IMR-90 (cell line): ENCODE measurements around the gene RIC3. TPM values are rescaled to one million over a fixed set of nuclear protein-coding genes. Genes with fewer than 3 reads are reported as not detected.

Source experiments
- ATAC-seq: fragments of 200-7000 bp; cut with Tn5 transposase; 2 replicates; pipeline ENCODE4 v1.9.1; 2020; ENCODE audit warnings: low read depth, mild to moderate bottlenecking, moderate library complexity
- BruUV-seq: library from RNA; stranded (reverse); fragments of 400-500 nt; replicated peaks from 2 replicates; lab custom pipeline; 2021; lab: Mats Ljungman, UMichigan
- CTCF ChIA-PET: fragments of 300-600 bp; formaldehyde crosslinking; extraction: SDS; loops from one replicate; lab custom pipeline; 2021; ENCODE audit warnings: antibody characterized with exemption; lab: Yijun Ruan, JAX
- POLR2A ChIA-PET: fragments of 300-600 bp; sonication (Branson Sonifier 250); formaldehyde crosslinking; loops from one replicate; lab custom pipeline; 2022; ENCODE audit warnings: antibody characterized with exemption; ENCODE audit not compliant: unreplicated experiment; lab: Charles Lee
- DNase-seq: peaks from one replicate; pipeline ENCODE4 v3.0.0; 2013
- H2AFZ ChIP-seq: replicated peaks from 2 replicates; pipeline ENCODE3; 2013; ENCODE audit warnings: low read length, mild to moderate bottlenecking; ENCODE audit not compliant: poor library complexity
- H2AK5ac ChIP-seq: 2 replicates; pipeline ENCODE4 v1.6.1; 2013; ENCODE audit warnings: low read depth, low read length, inconsistent platforms
- H2AK9ac ChIP-seq: replicated peaks from 2 replicates; pipeline ENCODE3; 2013; ENCODE audit warnings: mild to moderate bottlenecking, low read depth, low read length, moderate library complexity; ENCODE audit not compliant: poor library complexity
- H2BK120ac ChIP-seq: 2 replicates; pipeline ENCODE4 v1.6.1; 2013; ENCODE audit warnings: low read depth, low read length, inconsistent platforms
- H2BK15ac ChIP-seq: 3 replicates; pipeline ENCODE4 v1.6.1; 2013; ENCODE audit warnings: low read depth, low read length, inconsistent platforms
- H2BK20ac ChIP-seq: 2 replicates; pipeline ENCODE4 v1.6.1; 2013; ENCODE audit warnings: low read depth, mild to moderate bottlenecking, inconsistent platforms, low read length, moderate library complexity
- H2BK5ac ChIP-seq: 2 replicates; pipeline ENCODE4 v1.6.1; 2013; ENCODE audit warnings: mild to moderate bottlenecking, low read depth, low read length, inconsistent platforms; ENCODE audit not compliant: poor library complexity, severe bottlenecking
- H3K14ac ChIP-seq: replicated peaks from 2 replicates; pipeline ENCODE4 v1.6.1; 2013; ENCODE audit warnings: low read depth, low read length, inconsistent platforms
- H3K18ac ChIP-seq: 2 replicates; pipeline ENCODE4 v1.6.1; 2013; ENCODE audit warnings: low read depth, low read length, control low read depth
- H3K23ac ChIP-seq: 2 replicates; pipeline ENCODE4 v1.6.1; 2013; ENCODE audit warnings: low read depth, low read length, inconsistent platforms
- H3K27ac ChIP-seq: 2 replicates; pipeline ENCODE4 v1.5.1; 2013; ENCODE audit warnings: mild to moderate bottlenecking, control low read depth, low read length; ENCODE audit not compliant: insufficient read depth
- H3K27me3 ChIP-seq: 2 replicates; pipeline ENCODE4 v1.6.1; 2013; ENCODE audit warnings: low read length; ENCODE audit not compliant: control insufficient read depth, insufficient read depth
- H3K36me3 ChIP-seq: 2 replicates; pipeline ENCODE4 v1.6.1; 2013; ENCODE audit warnings: low read length, mixed read lengths; ENCODE audit not compliant: control insufficient read depth, insufficient read depth
- H3K4ac ChIP-seq: 2 replicates; pipeline ENCODE4 v1.6.1; 2013; ENCODE audit warnings: low read depth, low read length, inconsistent platforms
- H3K4me1 ChIP-seq: 2 replicates; pipeline ENCODE4 v1.6.1; 2013; ENCODE audit warnings: low read length, mixed read lengths; ENCODE audit not compliant: control insufficient read depth, insufficient read depth
- H3K4me2 ChIP-seq: 2 replicates; pipeline ENCODE4 v1.6.1; 2013; ENCODE audit warnings: low read depth, mild to moderate bottlenecking, control low read depth, low read length, moderate library complexity
- H3K4me3 ChIP-seq: 2 replicates; pipeline ENCODE4 v1.5.1; 2013; ENCODE audit warnings: low read depth, mild to moderate bottlenecking, control low read depth, low read length, moderate library complexity; ENCODE audit not compliant: insufficient read depth
- H3K56ac ChIP-seq: 2 replicates; pipeline ENCODE4 v1.6.1; 2013; ENCODE audit warnings: low read length, inconsistent platforms; ENCODE audit not compliant: insufficient read depth; ENCODE audit errors: extremely low read depth
- H3K79me1 ChIP-seq, 2 experiments: 2 replicates each; pipeline ENCODE4 v1.6.1; 2013; ENCODE audit warnings: low read length in 2 of 2, inconsistent platforms in 1 of 2, low read depth in 1 of 2
- H3K9ac ChIP-seq: 2 replicates; pipeline ENCODE4 v1.6.1; 2013; ENCODE audit warnings: low read depth, low read length, control low read depth
- H3K9me1 ChIP-seq: 2 replicates; pipeline ENCODE4 v1.6.1; 2013; ENCODE audit warnings: low read length, inconsistent platforms; ENCODE audit not compliant: insufficient read depth
- H3K9me3 ChIP-seq: 2 replicates; pipeline ENCODE4 v1.6.1; 2013; ENCODE audit warnings: low read length; ENCODE audit not compliant: control insufficient read depth, insufficient read depth
- H4K20me1 ChIP-seq: 2 replicates; pipeline ENCODE4 v1.6.1; 2013; ENCODE audit warnings: low read length, inconsistent platforms; ENCODE audit not compliant: insufficient read depth
- H4K5ac ChIP-seq: 2 replicates; pipeline ENCODE4 v1.6.1; 2013; ENCODE audit warnings: mild to moderate bottlenecking, low read depth, low read length, control low read depth
- H4K8ac ChIP-seq, 2 experiments: 2 replicates each; pipeline ENCODE4 v1.6.1; 2013; ENCODE audit warnings: low read depth in 2 of 2, low read length in 2 of 2, control low read depth in 1 of 2, inconsistent platforms in 1 of 2
- H4K91ac ChIP-seq: 2 replicates; pipeline ENCODE4 v1.6.1; 2013; ENCODE audit warnings: low read depth, low read length, inconsistent platforms; ENCODE audit not compliant: insufficient read depth
- CEBPB ChIP-seq: IDR thresholded peaks from 2 replicates; pipeline ENCODE4 v1.6.1; 2012; ENCODE audit warnings: low read depth, low read length, improper control_type of control experiment
- FOS ChIP-seq: fragments of 150-350 bp; IDR thresholded peaks from 2 replicates; pipeline ENCODE4 v1.6.1; 2016; ENCODE audit warnings: low read depth, low read length
- MAZ ChIP-seq: IDR thresholded peaks from 2 replicates; pipeline ENCODE4 v1.6.1; 2012; ENCODE audit warnings: low read depth, mild to moderate bottlenecking, low read length, improper control_type of control experiment, moderate library complexity, borderline replicate concordance
- RAD21 ChIP-seq: IDR thresholded peaks from 2 replicates; pipeline ENCODE4 v1.6.1; 2012; ENCODE audit warnings: low read length, improper control_type of control experiment
- RCOR1 ChIP-seq: IDR thresholded peaks from 2 replicates; pipeline ENCODE4 v1.6.1; 2012; ENCODE audit warnings: mild to moderate bottlenecking, low read length, improper control_type of control experiment; ENCODE audit not compliant: insufficient replicate concordance
- SMC3 ChIP-seq: fragments of 150-350 bp; IDR thresholded peaks from 2 replicates; pipeline ENCODE4 v1.6.1; 2016; ENCODE audit warnings: low read depth, mild to moderate bottlenecking, antibody characterized with exemption, low read length, moderate library complexity
- WGBS, 2 experiments: methylation state at CpG; one replicate each; pipeline versions ENCODE4 v1.1.5 to v1.1.7; 2013; ENCODE audit warnings: missing lambda C conversion rate in 2 of 2; ENCODE audit not compliant: insufficient read length in 1 of 2; ENCODE audit errors: extremely low coverage in 2 of 2; 5-methylcytosine and 5-hydroxymethylcytosine counted together
- dilution Hi-C: fragments of 300-500 bp; cut with HindIII; formaldehyde crosslinking; loops from one replicate; pipeline ENCODE4 v1.14.3; 2018; ENCODE audit warnings: low sequenced_read_pairs; ENCODE audit not compliant: unreplicated experiment
- in situ Hi-C: fragments of 300-500 bp; cut with MboI; formaldehyde crosslinking; loops from 3 replicates; pipeline ENCODE4 v1.14.3; 2019; ENCODE audit warnings: low sequenced_read_pairs, inconsistent platforms, mixed read lengths
- intact Hi-C: fragments of 100-400 bp; cut with micrococcal nuclease; formaldehyde crosslinking; loops from 2 replicates; pipeline ENCODE4 v1.10.0; 2022
- polyA plus RNA-seq, 3 experiments: library from polyadenylated mRNA; depleted of rRNA; stranded (reverse); fragments of >200 nt; gene quantifications; 2 replicates each; pipeline ENCODE4 v1.2.3, GENCODE V29; 2012; ENCODE audit warnings: low replicate concordance in 1 of 3
- total RNA-seq: library from RNA; depleted of rRNA; stranded (reverse); fragments of >200 nt; gene quantifications from 2 replicates; pipeline ENCODE4 v1.2.3, GENCODE V29; 2012
- TF ChIP-seq, protein P1 (sequence below): fragments of 150-350 bp; IDR thresholded peaks from 2 replicates; pipeline ENCODE4 v1.6.1; 2017; ENCODE audit warnings: mild to moderate bottlenecking, antibody characterized with exemption, low read length, low read depth
- TF ChIP-seq, protein P2 (sequence below): conservative IDR thresholded peaks from 2 replicates; pipeline ENCODE4 v1.5.1; 2012; ENCODE audit warnings: mild to moderate bottlenecking, low read depth, low read length, improper control_type of control experiment

RIC3 gene
- total and polyA plus RNA-seq, 2 of the 4 experiments (the other 2 are of a cell fraction), result not detected

DNA sequence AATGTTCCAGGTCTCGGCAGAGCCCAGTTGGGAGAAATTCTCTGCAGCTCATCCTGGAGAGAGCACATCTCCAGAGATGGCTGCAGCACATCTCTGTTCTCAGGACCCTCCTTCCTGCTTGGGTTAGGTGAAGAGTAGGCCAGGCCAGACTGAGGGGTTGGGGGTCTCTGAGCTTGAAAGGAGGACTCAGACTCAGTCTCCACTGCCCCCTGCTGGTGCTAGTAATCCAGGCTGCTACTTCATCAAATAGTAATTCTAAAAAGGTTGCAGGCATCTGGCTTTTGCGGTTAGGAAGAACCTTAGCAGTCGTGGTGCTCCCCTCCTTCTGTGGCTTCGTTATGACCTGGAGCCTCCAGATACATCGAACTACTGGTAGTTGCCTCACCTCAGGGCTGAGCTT is 78.1 kb downstream of the RIC3 start:
- no peak for ATAC-seq
- no CpG with 5 or more reads among the region's 5 CpGs for WGBS, 2 experiments
- Histone ChIP-seq H3K4me2 (no peak overlapping the region), H4K20me1 (peaks cover 26% of the 10 kb centered on the region; the same call in 1 of the 2 replicates), H4K91ac (no peak overlapping the region), H2BK15ac (no peak overlapping the region), H3K4me3 (no peak overlapping the region), H2BK5ac (no peak overlapping the region), H3K27ac (no peak overlapping the region), H4K8ac (no peak overlapping the region), H3K18ac (no peak overlapping the region), H3K23ac (no peak overlapping the region), H3K9me1 (no peaks in the 10 kb centered on the region), H3K27me3 (no peaks in the 10 kb centered on the region), H2BK20ac (no peak overlapping the region), H2AK5ac (no peak overlapping the region), H3K9ac (no peak overlapping the region), H3K9me3 (no peaks in the 10 kb centered on the region), H2AFZ (no peak overlapping the region), H3K4ac (no peak overlapping the region), H3K14ac (no peak overlapping the region), H2BK120ac (no peak overlapping the region), H3K56ac (no peak overlapping the region), H3K36me3 (peaks cover 9% of the 10 kb centered on the region; the same call in 1 of the 2 replicates), H2AK9ac (no peak overlapping the region), H3K79me1 (peaks cover 4 to 6% of the 10 kb centered on the region in 2 experiments; a peak in 2 of 4 replicates), H4K5ac (no peak overlapping the region), H3K4me1 (peaks cover 3% of the 10 kb centered on the region; the same call in 1 of the 2 replicates)
- in situ Hi-C loops (loop anchor here (10.0 to 25.0 kb wide), 3 partner anchors 56 to 403 kb away; no protein-coding TSS in a partner anchor), dilution Hi-C loops (no loop called here), intact Hi-C loops (loop anchor here (10.0 kb wide), 1 partner anchor 416 kb away; the partner anchor contains the start of gene CYB5R2)
- CTCF ChIA-PET, result interaction anchor here (0.7 to 5.3 kb wide), 7 partner anchors 8 to 84 kb away, joined by 3 to 30 read pairs (median 4); no protein-coding TSS in a partner anchor
- POLR2A ChIA-PET, result no interaction called here
- TF ChIP-seq, protein P1, sequence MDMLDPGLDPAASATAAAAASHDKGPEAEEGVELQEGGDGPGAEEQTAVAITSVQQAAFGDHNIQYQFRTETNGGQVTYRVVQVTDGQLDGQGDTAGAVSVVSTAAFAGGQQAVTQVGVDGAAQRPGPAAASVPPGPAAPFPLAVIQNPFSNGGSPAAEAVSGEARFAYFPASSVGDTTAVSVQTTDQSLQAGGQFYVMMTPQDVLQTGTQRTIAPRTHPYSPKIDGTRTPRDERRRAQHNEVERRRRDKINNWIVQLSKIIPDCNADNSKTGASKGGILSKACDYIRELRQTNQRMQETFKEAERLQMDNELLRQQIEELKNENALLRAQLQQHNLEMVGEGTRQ, result no peak
- peak; percentile 52 for TF ChIP-seq RAD21
- TF ChIP-seq, protein P2, sequence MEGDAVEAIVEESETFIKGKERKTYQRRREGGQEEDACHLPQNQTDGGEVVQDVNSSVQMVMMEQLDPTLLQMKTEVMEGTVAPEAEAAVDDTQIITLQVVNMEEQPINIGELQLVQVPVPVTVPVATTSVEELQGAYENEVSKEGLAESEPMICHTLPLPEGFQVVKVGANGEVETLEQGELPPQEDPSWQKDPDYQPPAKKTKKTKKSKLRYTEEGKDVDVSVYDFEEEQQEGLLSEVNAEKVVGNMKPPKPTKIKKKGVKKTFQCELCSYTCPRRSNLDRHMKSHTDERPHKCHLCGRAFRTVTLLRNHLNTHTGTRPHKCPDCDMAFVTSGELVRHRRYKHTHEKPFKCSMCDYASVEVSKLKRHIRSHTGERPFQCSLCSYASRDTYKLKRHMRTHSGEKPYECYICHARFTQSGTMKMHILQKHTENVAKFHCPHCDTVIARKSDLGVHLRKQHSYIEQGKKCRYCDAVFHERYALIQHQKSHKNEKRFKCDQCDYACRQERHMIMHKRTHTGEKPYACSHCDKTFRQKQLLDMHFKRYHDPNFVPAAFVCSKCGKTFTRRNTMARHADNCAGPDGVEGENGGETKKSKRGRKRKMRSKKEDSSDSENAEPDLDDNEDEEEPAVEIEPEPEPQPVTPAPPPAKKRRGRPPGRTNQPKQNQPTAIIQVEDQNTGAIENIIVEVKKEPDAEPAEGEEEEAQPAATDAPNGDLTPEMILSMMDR, result peak; percentile 44
- TF ChIP-seq CEBPB, result no peak
- peak; percentile 48 for TF ChIP-seq SMC3
- TF ChIP-seq RCOR1, result no peak
- no peak for TF ChIP-seq FOS
- TF ChIP-seq MAZ, result no peak
- BruUV-seq, result no TSS peak
- DNase-seq, result no peak
